Prostate gland (tissue), 2 donors: Measurements from ENCODE around the gene JAKMIP3. TPM values are rescaled to one million over a fixed set of nuclear protein-coding genes. Genes with fewer than 3 reads are reported as not detected.

ENCODE experiments used
- DNase-seq: peaks from one replicate; pipeline ENCODE4 v3.0.0-alpha.2; 2019; ENCODE audit warnings: low spot score
- H3K27ac ChIP-seq, 2 donors: fragments of 200-600 bp; sonication (generic); 2 replicates each; pipeline ENCODE4 v1.5.1; 2017 to 2019
- H3K27me3 ChIP-seq: fragments of 200-600 bp; sonication (generic); replicated peaks from 2 replicates; pipeline ENCODE4 v1.5.1; 2019; ENCODE audit not compliant: insufficient read depth
- H3K36me3 ChIP-seq, 2 donors: fragments of 200-600 bp; sonication (generic); 1 replicate in 1 of 2; 2 replicates in 1 of 2; pipeline versions ENCODE4 v1.5.1 to v1.8.1; 2017 to 2019
- H3K4me1 ChIP-seq: fragments of 200-600 bp; sonication (generic); replicated peaks from 2 replicates; pipeline ENCODE4 v1.5.1; 2019
- H3K4me3 ChIP-seq, 2 donors: fragments of 200-600 bp; sonication (generic); 2 replicates each; pipeline ENCODE4 v1.5.1; 2017 to 2019
- H3K9me3 ChIP-seq: fragments of 200-600 bp; sonication (generic); 2 replicates; pipeline ENCODE4 v1.5.1; 2017
- CTCF ChIP-seq, 4 experiments: fragments of 200-600 bp in 2 of 4; fragments of 450-650 bp in 2 of 4; sonication (generic) in 2 of 4; IDR thresholded peaks; 1 replicate in 3 of 4; 2 replicates in 1 of 4; pipeline ENCODE4 v1.5.1; 2016 to 2019; ENCODE audit warnings: antibody characterized with exemption in 4 of 4, mild to moderate bottlenecking in 2 of 4, moderate library complexity in 2 of 4
- POLR2A ChIP-seq: fragments of 450-650 bp; IDR thresholded peaks from one replicate; pipeline ENCODE4 v1.6.1; 2016; ENCODE audit warnings: antibody characterized with exemption, mild to moderate bottlenecking
- POLR2AphosphoS5 ChIP-seq: sonication (generic); formaldehyde crosslinking; IDR thresholded peaks from one replicate; pipeline ENCODE4 v1.6.1; 2017; ENCODE audit warnings: antibody characterized with exemption
- WGBS: methylation state at CpG from one replicate; pipeline ENCODE4 v1.1.5; 2018; 5-methylcytosine and 5-hydroxymethylcytosine counted together
- intact Hi-C: fragments of 100-400 bp; cut with DNase I; formaldehyde crosslinking; loops from one replicate; pipeline ENCODE4 v1.14.2; 2022
- total RNA-seq, 2 donors: library from RNA; depleted of rRNA; stranded (reverse); fragments of >200 nt; gene quantifications; one replicate each; pipeline ENCODE4 v1.1.0, GENCODE V29; 2016

JAKMIP3 gene
- total RNA-seq, 2 donors from 2014 or later = 2.6 to 3.4 TPM

GRCh38 chr10:132021046-132021445 lies 44.7 kb upstream of the JAKMIP3 start:
- TF ChIP-seq POLR2A (no peak), POLR2AphosphoS5 (no peak), CTCF (IDR thresholded peaks at IDR 0.05) (no peak)
- Histone ChIP-seq H3K4me3 (no peak overlapping the region), H3K27ac (no peak overlapping the region), H3K27me3 (no peaks in the 10 kb centered on the region), H3K36me3 (no peaks in the 10 kb centered on the region), H3K4me1 (peaks cover 5% of the 10 kb centered on the region), H3K9me3 (no peaks in the 10 kb centered on the region)
- 93% methylated on average over 24 of the region's 24 CpGs for WGBS
- DNase-seq = no peak
- intact Hi-C loops = no loop called here

- Histone ChIP-seq H3K27me3 (no peaks in the 10 kb centered on the region), H3K27ac (no peak overlapping the region), H3K9me3 (no peaks in the 10 kb centered on the region), H3K4me1 (peaks cover 2% of the 10 kb centered on the region), H3K4me3 (no peak overlapping the region), H3K36me3 (no peaks in the 10 kb centered on the region)
- TF ChIP-seq CTCF (IDR thresholded peaks at IDR 0.05) (no peak), POLR2A (no peak), POLR2AphosphoS5 (no peak)
- no peak for DNase-seq
- WGBS = 77% methylated on average over 16 of the region's 16 CpGs
- intact Hi-C loops = loop anchor here (2.0 kb wide), 1 partner anchor 135 kb away; no protein-coding TSS in a partner anchor
Measured at GRCh38 chr10:132021504-132022143, 44.1 kb upstream of the JAKMIP3 start.

GRCh38 chr10:132022241-132022640 lies 43.5 kb upstream of the JAKMIP3 start:
- intact Hi-C loops = loop anchor here (2.0 kb wide), 1 partner anchor 135 kb away; no protein-coding TSS in a partner anchor
- WGBS = 85% methylated on average over 18 of the region's 18 CpGs

GRCh38 chr10:132023092-132023811 lies 42.5 kb upstream of the JAKMIP3 start:
- intact Hi-C loops = loop anchor here (2.0 kb wide), 1 partner anchor 136 kb away; no protein-coding TSS in a partner anchor
- H3K4me3 ChIP-seq = peak overlapping the region; percentile 12 to 26
- DNase-seq = peak; percentile 76

More at GRCh38 chr10:132022241-132022640, 43.5 kb upstream of the JAKMIP3 start:
- TF ChIP-seq POLR2AphosphoS5 (no peak), POLR2A (no peak), CTCF (IDR thresholded peaks at IDR 0.05) (no peak)
- Histone ChIP-seq H3K9me3 (no peaks in the 10 kb centered on the region), H3K4me3 (no peak overlapping the region), H3K27me3 (no peaks in the 10 kb centered on the region), H3K36me3 (no peaks in the 10 kb centered on the region), H3K4me1 (no peaks in the 10 kb centered on the region), H3K27ac (no peak overlapping the region)
- DNase-seq = no peak

More at GRCh38 chr10:132023092-132023811, 42.5 kb upstream of the JAKMIP3 start:
- H3K4me1 ChIP-seq = no peaks in the 10 kb centered on the region
- no peak overlapping the region for H3K27ac ChIP-seq
- H3K27me3 ChIP-seq = no peaks in the 10 kb centered on the region
- peak; percentile 81 to 95 (median 92) for TF ChIP-seq CTCF (IDR thresholded peaks at IDR 0.05)
- TF ChIP-seq POLR2A = no peak
- TF ChIP-seq POLR2AphosphoS5 = peak; percentile 78
- H3K36me3 ChIP-seq = no peaks in the 10 kb centered on the region
- no peaks in the 10 kb centered on the region for H3K9me3 ChIP-seq
- WGBS = 16% methylated on average over 36 of the region's 36 CpGs
